Endothelial cell of umbilical vein (primary cell): ENCODE measurements around the gene PPM1H. TPM values are rescaled to one million over a fixed set of nuclear protein-coding genes. Genes with fewer than 3 reads are reported as not detected.

ENCODE experiments used
- BruUV-seq: library from RNA; stranded (reverse); fragments of 400-500 nt; replicated peaks from 2 replicates; lab custom pipeline; 2021; lab: Mats Ljungman, UMichigan
- CTCF ChIA-PET: fragments of 300-600, 350-600 bp; sonication (Branson Sonifier 250); formaldehyde crosslinking; loops from one replicate; lab custom pipeline; 2021; ENCODE audit warnings: antibody characterized with exemption, inconsistent platforms; lab: Charles Lee
- POLR2A ChIA-PET: fragments of 300-600, 350-600 bp; sonication (Branson Sonifier 250); formaldehyde crosslinking; loops from one replicate; lab custom pipeline; 2021; ENCODE audit warnings: antibody characterized with exemption, inconsistent platforms; lab: Charles Lee
- DNase-seq: peaks from one replicate; pipeline ENCODE4 v3.0.0-alpha.2; 2011; ENCODE audit warnings: low read depth, low spot score
- FAIRE-seq: peaks from 2 replicates; lab custom pipeline; 2011; peaks lifted over from hg19 to GRCh38; lab: Jason Lieb, UNC
- H2AFZ ChIP-seq: 2 replicates; pipeline ENCODE4 v1.6.0; 2012; ENCODE audit warnings: low read depth, low read length, control low read depth, inconsistent platforms
- H3K27ac ChIP-seq: 2 replicates; pipeline ENCODE4 v1.5.1; 2011; ENCODE audit warnings: low read depth, mild to moderate bottlenecking, control low read depth, low read length, moderate library complexity; ENCODE audit not compliant: insufficient read depth
- H3K27me3 ChIP-seq, 2 experiments: 2 replicates each; pipeline versions ENCODE4 v1.6.0 to v1.6.1; 2011; ENCODE audit warnings: low read length in 2 of 2, mixed read lengths in 1 of 2; ENCODE audit not compliant: control insufficient read depth in 2 of 2, insufficient read depth in 2 of 2
- H3K36me3 ChIP-seq, 2 experiments: 2 replicates in 1 of 2; 3 replicates in 1 of 2; pipeline ENCODE4 v1.5.1; 2011; ENCODE audit warnings: low read length in 2 of 2, mild to moderate bottlenecking in 1 of 2, moderate library complexity in 1 of 2; ENCODE audit not compliant: control insufficient read depth in 2 of 2, insufficient read depth in 2 of 2; ENCODE audit errors: extremely low read depth in 1 of 2
- H3K4me1 ChIP-seq: 3 replicates; pipeline ENCODE4 v1.5.1; 2011; ENCODE audit warnings: mild to moderate bottlenecking, low read length; ENCODE audit not compliant: control insufficient read depth, insufficient read depth; ENCODE audit errors: extremely low read depth
- H3K4me2 ChIP-seq: 2 replicates; pipeline ENCODE4 v1.6.1; 2011; ENCODE audit warnings: low read length, control low read depth, mixed read lengths; ENCODE audit not compliant: insufficient read depth
- H3K4me3 ChIP-seq, 3 experiments: fragments of 200-600 bp in 1 of 3; sonication (generic), shearing (Covaris generic) in 1 of 3; replicated peaks in 1 of 3; 2 replicates each; pipeline ENCODE4 v1.5.1; 2011 to 2016; ENCODE audit warnings: control low read depth in 3 of 3, low read length in 3 of 3, mild to moderate bottlenecking in 2 of 3, inconsistent platforms in 1 of 3, low read depth in 1 of 3, moderate library complexity in 1 of 3; ENCODE audit not compliant: insufficient read depth in 1 of 3
- H3K79me2 ChIP-seq: 2 replicates; pipeline ENCODE4 v1.6.0; 2012; ENCODE audit warnings: low read length, inconsistent platforms; ENCODE audit not compliant: control insufficient read depth, insufficient read depth
- H3K9ac ChIP-seq: replicated peaks from 2 replicates; pipeline ENCODE3; 2011; ENCODE audit warnings: low read length, control low read depth; ENCODE audit not compliant: insufficient read depth; ENCODE audit errors: extremely low read depth
- H3K9me1 ChIP-seq: replicated peaks from 3 replicates; pipeline ENCODE4 v1.6.0; 2011; ENCODE audit warnings: mild to moderate bottlenecking, low read length; ENCODE audit not compliant: control insufficient read depth, insufficient read depth; ENCODE audit errors: extremely low read depth
- H3K9me3 ChIP-seq: replicated peaks from 2 replicates; pipeline ENCODE4 v1.5.1; 2012; ENCODE audit warnings: low read length, inconsistent platforms; ENCODE audit not compliant: control insufficient read depth, insufficient read depth
- H4K20me1 ChIP-seq: replicated peaks from 2 replicates; pipeline ENCODE3; 2011; ENCODE audit warnings: mild to moderate bottlenecking, low read length; ENCODE audit not compliant: control insufficient read depth, insufficient read depth; ENCODE audit errors: extremely low read depth
- CTCF ChIP-seq, 2 donors: IDR thresholded peaks; 1 replicate in 1 of 2; 2 replicates in 1 of 2; pipeline ENCODE4 v1.5.1; 2011; ENCODE audit warnings: low read length in 2 of 2, mild to moderate bottlenecking in 2 of 2, moderate library complexity in 2 of 2, control low read depth in 1 of 2, inconsistent platforms in 1 of 2, low read depth in 1 of 2; ENCODE audit not compliant: insufficient read depth in 1 of 2; ENCODE audit errors: extremely low read depth in 1 of 2
- EZH2 ChIP-seq: IDR thresholded peaks from 2 replicates; pipeline ENCODE4 v1.6.1; 2012; ENCODE audit warnings: borderline replicate concordance, low read depth, mild to moderate bottlenecking, moderate library complexity, low read length, inconsistent platforms; ENCODE audit not compliant: severe bottlenecking
- FOS ChIP-seq: IDR thresholded peaks from 2 replicates; pipeline ENCODE4 v1.6.1; 2011; ENCODE audit warnings: mild to moderate bottlenecking, low read length, moderate library complexity, borderline replicate concordance; ENCODE audit not compliant: insufficient read depth
- GATA2 ChIP-seq: IDR thresholded peaks from 2 replicates; pipeline ENCODE4 v1.7.0; 2011; ENCODE audit warnings: low read depth, mild to moderate bottlenecking, moderate library complexity, mixed read lengths, low read length; ENCODE audit not compliant: insufficient read length, insufficient read depth
- JUN ChIP-seq: IDR thresholded peaks from 2 replicates; pipeline ENCODE4 v1.6.1; 2011; ENCODE audit warnings: borderline replicate concordance, low read depth; ENCODE audit not compliant: insufficient read length, insufficient read depth
- MAX ChIP-seq: IDR thresholded peaks from 2 replicates; pipeline ENCODE4 v1.6.1; 2011; ENCODE audit not compliant: insufficient read depth, insufficient read length
- MYC ChIP-seq: IDR thresholded peaks from one replicate; pipeline ENCODE4 v1.6.1; 2011; ENCODE audit warnings: mild to moderate bottlenecking, low read depth, low read length
- POLR2A ChIP-seq: IDR thresholded peaks from 2 replicates; pipeline ENCODE4 v1.6.1; 2012; ENCODE audit warnings: low read depth, mild to moderate bottlenecking, control low read depth, low read length
- POLR2AphosphoS5 ChIP-seq: IDR thresholded peaks from 2 replicates; pipeline ENCODE4 v1.6.1; 2012; ENCODE audit warnings: low read depth, mild to moderate bottlenecking, control low read depth, low read length, moderate library complexity; ENCODE audit not compliant: insufficient read depth
- dilution Hi-C: fragments of 300-500 bp; cut with MboI; formaldehyde crosslinking; loops from one replicate; pipeline ENCODE4 v1.15.0; 2019; ENCODE audit warnings: low sequenced_read_pairs; ENCODE audit not compliant: extremely low pct_ligation_motif_present
- intact Hi-C: fragments of 100-400 bp; cut with micrococcal nuclease; formaldehyde crosslinking; loops from one replicate; pipeline ENCODE4 v1.10.0; 2022
- polyA plus RNA-seq, 4 experiments: library from polyadenylated mRNA; depleted of rRNA in 3 of 4; stranded (reverse) in 3 of 4; unstranded in 1 of 4; fragments of >200 nt; gene quantifications; 2 replicates each; pipeline versions ENCODE4 v1.2.1 to v1.2.3, GENCODE V29; 2011 to 2012; ENCODE audit warnings: missing spikeins in 1 of 4
- total RNA-seq: library from RNA; stranded (reverse); gene quantifications from 2 replicates; pipeline ENCODE4 v1.2.3, GENCODE V29; 2021

Gene PPM1H
- total and polyA plus RNA-seq, 2 donors (not counting 3 experiments of a cell fraction or from before 2014, with no cell fraction given) = 1.0 to 7.2 TPM

- Histone ChIP-seq H4K20me1 (no peaks in the 10 kb centered on the region), H3K36me3 (no peaks in the 10 kb centered on the region), H2AFZ (no peak overlapping the region), H3K9me3 (no peaks in the 10 kb centered on the region), H3K27ac (no peak overlapping the region), H3K79me2 (no peaks in the 10 kb centered on the region), H3K9me1 (no peaks in the 10 kb centered on the region), H3K4me3 (no peak overlapping the region), H3K9ac (no peak overlapping the region), H3K4me2 (no peak overlapping the region), H3K4me1 (peaks cover 4% of the 10 kb centered on the region), H3K27me3 (no peaks in the 10 kb centered on the region)
- no TSS peak for BruUV-seq
- no peak for TF ChIP-seq EZH2
- no peak for TF ChIP-seq MYC
- no peak for TF ChIP-seq POLR2A
- no peak for TF ChIP-seq MAX
- no peak for TF ChIP-seq GATA2
- TF ChIP-seq POLR2AphosphoS5 = no peak
- TF ChIP-seq FOS = no peak
- TF ChIP-seq JUN = no peak
- TF ChIP-seq CTCF (IDR thresholded peaks at IDR 0.05; ENCODE audit: extremely low read depth in 1 of 2, insufficient read depth in 1 of 2, low read depth in 1 of 2, low read length in 2 of 2) = no peak
- no peak for FAIRE-seq
- ChIA-PET CTCF (interaction anchor here (1.1 to 2.8 kb wide), 3 partner anchors 9 to 57 kb away, joined by 3 to 9 read pairs (median 3); no protein-coding TSS in a partner anchor), POLR2A (no interaction called here)
- no peak for DNase-seq
- dilution Hi-C loops = no loop called here
- intact Hi-C loops = no loop called here
Measured at GRCh38 chr12:62643486-62643885, 291.5 kb downstream of the PPM1H start.
